HL-60 (cell line): Measurements from ENCODE around the gene SPATS2.

Experiments used
- DNase-seq, 2 experiments: peaks; one replicate each; pipeline ENCODE4 v3.0.0-alpha.2; 2010 to 2020; ENCODE audit warnings: low read depth in 1 of 2, low spot score in 1 of 2
- H3K27ac ChIP-seq: fragments of 250-450 bp; sonication (Bioruptor Pico); replicated peaks from 2 replicates; pipeline ENCODE4 v1.5.1; 2020; ENCODE audit warnings: mild to moderate bottlenecking, moderate library complexity
- H3K27me3 ChIP-seq: fragments of 250-450 bp; sonication (Bioruptor Pico); 2 replicates; pipeline ENCODE4 v1.5.1; 2021; ENCODE audit warnings: mild to moderate bottlenecking, moderate library complexity; ENCODE audit not compliant: insufficient read depth, poor library complexity, severe bottlenecking
- H3K4me3 ChIP-seq: replicated peaks from 2 replicates; pipeline ENCODE4 v1.5.1; 2011; ENCODE audit warnings: mild to moderate bottlenecking, control low read depth, low read length; ENCODE audit not compliant: insufficient read depth
- CTCF ChIP-seq: IDR thresholded peaks from one replicate; pipeline ENCODE4 v1.5.1; 2011; ENCODE audit warnings: low read length, control low read depth, inconsistent platforms; ENCODE audit not compliant: insufficient read depth
- GABPA ChIP-seq: IDR thresholded peaks from 2 replicates; pipeline ENCODE4 v1.6.1; 2012; ENCODE audit warnings: low read depth
- POLR2AphosphoS5 ChIP-seq: IDR thresholded peaks from 2 replicates; pipeline ENCODE4 v1.6.1; 2012; ENCODE audit warnings: low read depth
- REST ChIP-seq: IDR thresholded peaks from 2 replicates; pipeline ENCODE4 v1.6.1; 2012; ENCODE audit warnings: low read depth; ENCODE audit not compliant: insufficient replicate concordance
- SPI1 ChIP-seq: IDR thresholded peaks from 2 replicates; pipeline ENCODE4 v1.6.1; 2012; ENCODE audit warnings: low read depth, mild to moderate bottlenecking, borderline replicate concordance

The SPATS2 gene

GRCh38 chr12:49489720-49490119, 122.5 kb downstream of the SPATS2 start:
- no peak for DNase-seq
- TF ChIP-seq REST (no peak), POLR2AphosphoS5 (no peak), CTCF (no peak), SPI1 (no peak), GABPA (no peak)
- no peaks in the 10 kb centered on the region for H3K27me3 ChIP-seq
- no peak overlapping the region for H3K27ac ChIP-seq
- H3K4me3 ChIP-seq: no peak overlapping the region

- TF ChIP-seq SPI1 (no peak), POLR2AphosphoS5 (no peak), GABPA (no peak), CTCF (no peak), REST (no peak)
- Histone ChIP-seq H3K27me3 (no peaks in the 10 kb centered on the region), H3K27ac (no peak overlapping the region), H3K4me3 (no peak overlapping the region)
- DNase-seq: no peak
Observed at GRCh38 chr12:49491823-49492222, 124.6 kb downstream of the SPATS2 start.

GRCh38 chr12:49493900-49494299, 126.6 kb downstream of the SPATS2 start:
- TF ChIP-seq POLR2AphosphoS5: no peak
- no peak for TF ChIP-seq REST
- no peak for TF ChIP-seq SPI1
- TF ChIP-seq GABPA: no peak
- no peak for TF ChIP-seq CTCF
- H3K27me3 ChIP-seq: no peaks in the 10 kb centered on the region
- DNase-seq: no peak

More at GRCh38 chr12:49493900-49494299, 126.6 kb downstream of the SPATS2 start:
- no peak overlapping the region for H3K4me3 ChIP-seq
- no peak overlapping the region for H3K27ac ChIP-seq
